Fibroblast of mammary gland (primary cell): ENCODE measurements around the gene COL12A1.

Experiments used
- DNase-seq: peaks from one replicate; pipeline ENCODE4 v3.0.0-alpha.2; 2010; ENCODE audit warnings: low read depth
- H3K4me3 ChIP-seq: 2 replicates; pipeline ENCODE4 v1.5.1; 2011; ENCODE audit warnings: low read depth, mild to moderate bottlenecking, low read length, moderate library complexity; ENCODE audit not compliant: control insufficient read depth
- CTCF ChIP-seq: conservative IDR thresholded peaks from 2 replicates; pipeline ENCODE4 v1.5.1; 2011; ENCODE audit warnings: low read depth, low read length, inconsistent platforms; ENCODE audit not compliant: control insufficient read depth, insufficient read depth

COL12A1 gene

GRCh38 chr6:75157336-75157735 is 48.5 kb downstream of the COL12A1 start:
- no peak for TF ChIP-seq CTCF
- DNase-seq = no peak
- no peak overlapping the region for H3K4me3 ChIP-seq

- no peak overlapping the region for H3K4me3 ChIP-seq
- TF ChIP-seq CTCF = no peak
- DNase-seq = no peak
These were observed 49.5 kb downstream of the COL12A1 start for GRCh38 chr6:75156186-75156878.

- TF ChIP-seq CTCF = no peak
- no peak for DNase-seq
- no peak overlapping the region for H3K4me3 ChIP-seq
These were observed 50.2 kb downstream of the COL12A1 start for GRCh38 chr6:75155631-75156030.

GRCh38 chr6:75154973-75155372 is 50.9 kb downstream of the COL12A1 start:
- no peak for TF ChIP-seq CTCF
- no peak overlapping the region for H3K4me3 ChIP-seq
- no peak for DNase-seq

GRCh38 chr6:75150685-75151412 is 55.0 kb downstream of the COL12A1 start:
- TF ChIP-seq CTCF = no peak
- no peak overlapping the region for H3K4me3 ChIP-seq
- peak; percentile 72 for DNase-seq

GRCh38 chr6:75149696-75150095 is 56.2 kb downstream of the COL12A1 start:
- no peak overlapping the region for H3K4me3 ChIP-seq
- no peak for TF ChIP-seq CTCF
- no peak for DNase-seq
